Uterus (tissue), 2 donors: Measurements from ENCODE around the gene CARS1.

Experiments
- POLR2A ChIP-seq, 2 donors: fragments of 450-650 bp; IDR thresholded peaks; one replicate each; pipeline ENCODE4 v1.6.1; 2016; ENCODE audit warnings: antibody characterized with exemption in 2 of 2, mild to moderate bottlenecking in 1 of 2, moderate library complexity in 1 of 2
- TF ChIP-seq, protein P1 (sequence below), 4 experiments: fragments of 200-600 bp in 2 of 4; fragments of 450-650 bp in 2 of 4; sonication (generic) in 2 of 4; IDR thresholded peaks; one replicate each; pipeline ENCODE4 v1.5.1; 2016 to 2019; ENCODE audit warnings: antibody characterized with exemption in 4 of 4, mild to moderate bottlenecking in 2 of 4, moderate library complexity in 1 of 4

DNA sequence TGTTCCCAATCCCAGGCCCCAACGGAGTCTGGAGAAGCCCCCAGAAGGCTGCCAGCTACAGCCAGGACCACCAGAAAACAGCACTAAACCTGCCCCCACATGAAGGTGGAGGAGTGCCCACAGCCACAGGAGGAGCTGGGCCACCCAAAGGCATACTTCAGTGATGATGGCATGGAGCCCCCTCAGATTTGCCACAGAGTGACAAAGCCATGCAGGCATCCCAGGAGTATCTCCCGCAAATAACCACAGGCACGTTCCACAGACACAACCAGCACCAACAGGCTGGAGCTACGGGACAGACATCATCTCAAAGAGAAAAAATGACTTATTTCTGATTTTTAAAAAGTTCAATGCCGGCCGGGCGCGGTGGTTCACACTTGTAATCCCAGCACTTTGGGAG, 10.6 kb downstream of the CARS1 start:
- TF ChIP-seq, protein P1, sequence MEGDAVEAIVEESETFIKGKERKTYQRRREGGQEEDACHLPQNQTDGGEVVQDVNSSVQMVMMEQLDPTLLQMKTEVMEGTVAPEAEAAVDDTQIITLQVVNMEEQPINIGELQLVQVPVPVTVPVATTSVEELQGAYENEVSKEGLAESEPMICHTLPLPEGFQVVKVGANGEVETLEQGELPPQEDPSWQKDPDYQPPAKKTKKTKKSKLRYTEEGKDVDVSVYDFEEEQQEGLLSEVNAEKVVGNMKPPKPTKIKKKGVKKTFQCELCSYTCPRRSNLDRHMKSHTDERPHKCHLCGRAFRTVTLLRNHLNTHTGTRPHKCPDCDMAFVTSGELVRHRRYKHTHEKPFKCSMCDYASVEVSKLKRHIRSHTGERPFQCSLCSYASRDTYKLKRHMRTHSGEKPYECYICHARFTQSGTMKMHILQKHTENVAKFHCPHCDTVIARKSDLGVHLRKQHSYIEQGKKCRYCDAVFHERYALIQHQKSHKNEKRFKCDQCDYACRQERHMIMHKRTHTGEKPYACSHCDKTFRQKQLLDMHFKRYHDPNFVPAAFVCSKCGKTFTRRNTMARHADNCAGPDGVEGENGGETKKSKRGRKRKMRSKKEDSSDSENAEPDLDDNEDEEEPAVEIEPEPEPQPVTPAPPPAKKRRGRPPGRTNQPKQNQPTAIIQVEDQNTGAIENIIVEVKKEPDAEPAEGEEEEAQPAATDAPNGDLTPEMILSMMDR (IDR thresholded peaks at IDR 0.05): no peak
- no peak for TF ChIP-seq POLR2A (IDR thresholded peaks at IDR 0.05)
